Activated T-cell treated with anti-CD3 and anti-CD28 coated beads, Interleukin-2, amount 50 U/mL, for 4 hours (primary cell): ENCODE data around the gene NCL. TPM values are rescaled to one million over a fixed set of nuclear protein-coding genes. Genes with fewer than 3 reads are reported as not detected.

ENCODE experiments used
- ATAC-seq, 2 donors: fragments of 200-7000 bp; cut with Tn5 transposase; one replicate each; pipeline ENCODE4 v1.10.0; 2021
- DNase-seq: peaks from one replicate; pipeline ENCODE4 v3.0.0-alpha.2; 2020
- H3K27me3 Mint-ChIP-seq: one replicate; pipeline ENCODE4 v1.8.0; 2021; ENCODE audit warnings: low read depth, mixed read lengths
- H3K36me3 Mint-ChIP-seq: one replicate; pipeline ENCODE4 v1.8.0; 2022; ENCODE audit warnings: mixed read lengths; ENCODE audit not compliant: insufficient read depth
- H3K4me1 Mint-ChIP-seq: one replicate; pipeline ENCODE4 v1.8.0; 2021; ENCODE audit warnings: low read depth, mixed read lengths
- H3K4me3 Mint-ChIP-seq: one replicate; pipeline ENCODE4 v1.8.0; 2021; ENCODE audit warnings: mild to moderate bottlenecking, moderate library complexity, mixed read lengths
- H3K9me3 Mint-ChIP-seq: one replicate; pipeline ENCODE4 v1.8.0; 2021; ENCODE audit warnings: mixed read lengths
- total RNA-seq, 3 donors: library from RNA; stranded (reverse); gene quantifications; one replicate each; pipeline ENCODE4 v1.2.1, GENCODE V29; 2021

The NCL gene
- total RNA-seq: 1,000 to 10,000 TPM; 1,928 to 2,267 (median 2,014) TPM

- Mint-ChIP-seq H3K36me3 (peaks cover 38% of the 10 kb centered on the region), H3K4me1 (peaks cover 39% of the 10 kb centered on the region)
These were observed at the start of gene NCL for GRCh38 chr2:231463698-231464575. Gene NCL (minus strand): TSS chr2:231464484. CDS start chr2:231464353, 131 bp downstream.

GRCh38 chr2:231513746-231514224, 49.5 kb upstream of the NCL start:
- H3K9me3 Mint-ChIP-seq: no peaks in the 10 kb centered on the region
- ATAC-seq: no peak

More at GRCh38 chr2:231463698-231464575, at the start of gene NCL:
- Mint-ChIP-seq H3K27me3 (no peaks in the 10 kb centered on the region), H3K9me3 (no peaks in the 10 kb centered on the region), H3K4me3 (peak within 1 kb of the TSS; percentile 99)
- peak; percentile 87 for DNase-seq
- ATAC-seq: peak; percentile 89 to 90

GRCh38 chr2:231512222-231512621, 47.9 kb upstream of the NCL start:
- Mint-ChIP-seq H3K9me3 (no peaks in the 10 kb centered on the region), H3K4me3 (no peak overlapping the region), H3K36me3 (peaks cover 5% of the 10 kb centered on the region), H3K4me1 (peaks cover 13% of the 10 kb centered on the region), H3K27me3 (no peaks in the 10 kb centered on the region)
- ATAC-seq: no peak
- no peak for DNase-seq

More at GRCh38 chr2:231513746-231514224, 49.5 kb upstream of the NCL start:
- DNase-seq: no peak
- H3K4me1 Mint-ChIP-seq: peaks cover 15% of the 10 kb centered on the region
- H3K27me3 Mint-ChIP-seq: no peaks in the 10 kb centered on the region
- peaks cover 3% of the 10 kb centered on the region for H3K36me3 Mint-ChIP-seq
- peak overlapping the region; percentile 87 for H3K4me3 Mint-ChIP-seq

GRCh38 chr2:231503766-231504165, 39.5 kb upstream of the NCL start:
- no peaks in the 10 kb centered on the region for H3K9me3 Mint-ChIP-seq
- peaks cover 15% of the 10 kb centered on the region for H3K36me3 Mint-ChIP-seq
- no peaks in the 10 kb centered on the region for H3K27me3 Mint-ChIP-seq
- DNase-seq: no peak
- no peak overlapping the region for H3K4me3 Mint-ChIP-seq
- no peak for ATAC-seq
- no peaks in the 10 kb centered on the region for H3K4me1 Mint-ChIP-seq

GRCh38 chr2:231502596-231502995, 38.3 kb upstream of the NCL start:
- Mint-ChIP-seq H3K4me3 (no peak overlapping the region), H3K4me1 (no peaks in the 10 kb centered on the region), H3K27me3 (no peaks in the 10 kb centered on the region), H3K9me3 (no peaks in the 10 kb centered on the region), H3K36me3 (peaks cover 15% of the 10 kb centered on the region)
- ATAC-seq (no peak), DNase-seq (no peak)

- no peaks in the 10 kb centered on the region for H3K4me1 Mint-ChIP-seq
- ATAC-seq (no peak), DNase-seq (no peak)
- H3K4me3 Mint-ChIP-seq: no peak overlapping the region
- peaks cover 1% of the 10 kb centered on the region for H3K36me3 Mint-ChIP-seq
- no peaks in the 10 kb centered on the region for H3K27me3 Mint-ChIP-seq
- no peaks in the 10 kb centered on the region for H3K9me3 Mint-ChIP-seq
These were observed 33.4 kb upstream of the NCL start for GRCh38 chr2:231497651-231498050.

- ATAC-seq (no peak), DNase-seq (no peak)
- Mint-ChIP-seq H3K27me3 (no peaks in the 10 kb centered on the region), H3K4me1 (no peaks in the 10 kb centered on the region), H3K36me3 (no peaks in the 10 kb centered on the region), H3K4me3 (no peak overlapping the region), H3K9me3 (no peaks in the 10 kb centered on the region)
These were observed 30.4 kb upstream of the NCL start for GRCh38 chr2:231494669-231495068.

GRCh38 chr2:231490801-231491200, 26.5 kb upstream of the NCL start:
- DNase-seq (no peak), ATAC-seq (no peak)
- Mint-ChIP-seq H3K9me3 (no peaks in the 10 kb centered on the region), H3K4me1 (no peaks in the 10 kb centered on the region), H3K27me3 (no peaks in the 10 kb centered on the region), H3K4me3 (no peak overlapping the region), H3K36me3 (no peaks in the 10 kb centered on the region)

- ATAC-seq: no peak
- no peaks in the 10 kb centered on the region for H3K4me1 Mint-ChIP-seq
- H3K27me3 Mint-ChIP-seq: no peaks in the 10 kb centered on the region
- no peaks in the 10 kb centered on the region for H3K36me3 Mint-ChIP-seq
- no peaks in the 10 kb centered on the region for H3K9me3 Mint-ChIP-seq
- no peak overlapping the region for H3K4me3 Mint-ChIP-seq
- no peak for DNase-seq
These were observed 25.7 kb upstream of the NCL start for GRCh38 chr2:231489990-231490389.

GRCh38 chr2:231488331-231488730, 24.0 kb upstream of the NCL start:
- ATAC-seq (no peak), DNase-seq (no peak)
- no peaks in the 10 kb centered on the region for H3K9me3 Mint-ChIP-seq
- H3K27me3 Mint-ChIP-seq: no peaks in the 10 kb centered on the region
- H3K36me3 Mint-ChIP-seq: no peaks in the 10 kb centered on the region
- peaks cover 2% of the 10 kb centered on the region for H3K4me1 Mint-ChIP-seq
- H3K4me3 Mint-ChIP-seq: no peak overlapping the region

- no peaks in the 10 kb centered on the region for H3K27me3 Mint-ChIP-seq
- peaks cover 6% of the 10 kb centered on the region for H3K4me1 Mint-ChIP-seq
- no peak overlapping the region for H3K4me3 Mint-ChIP-seq
- ATAC-seq (no peak), DNase-seq (no peak)
- H3K9me3 Mint-ChIP-seq: no peaks in the 10 kb centered on the region
- H3K36me3 Mint-ChIP-seq: no peaks in the 10 kb centered on the region
These were observed 22.7 kb upstream of the NCL start for GRCh38 chr2:231486851-231487596.

- Mint-ChIP-seq H3K4me3 (peak overlapping the region; percentile 82), H3K4me1 (peaks cover 9% of the 10 kb centered on the region), H3K9me3 (no peaks in the 10 kb centered on the region), H3K27me3 (no peaks in the 10 kb centered on the region), H3K36me3 (no peaks in the 10 kb centered on the region)
- peak; percentile 10 for DNase-seq
- ATAC-seq: peak; percentile 30 to 60
These were observed 19.4 kb upstream of the NCL start for GRCh38 chr2:231483398-231484329.

GRCh38 chr2:231482806-231483391, 18.6 kb upstream of the NCL start:
- H3K4me1 Mint-ChIP-seq: peaks cover 9% of the 10 kb centered on the region
- no peaks in the 10 kb centered on the region for H3K27me3 Mint-ChIP-seq
- H3K9me3 Mint-ChIP-seq: no peaks in the 10 kb centered on the region
- H3K36me3 Mint-ChIP-seq: no peaks in the 10 kb centered on the region
- peak; percentile 65 for DNase-seq
- peak; percentile 87 to 89 for ATAC-seq
- peak overlapping the region; percentile 82 for H3K4me3 Mint-ChIP-seq
